GM18870 (cell line): ENCODE measurements around the gene XPC.
"Not testable (repeated sequence)": the region's sequence is repeated elsewhere in the genome, so short reads cannot be mapped to it uniquely, and the experiment has no call there.

Source experiments
- ATAC-seq: cut with Tn5 transposase; IDR thresholded peaks from one replicate; pipeline ENCODE4 v1.9.1; 2021; ENCODE audit warnings: moderate library complexity; ENCODE audit not compliant: unreplicated experiment

The XPC gene

DNA sequence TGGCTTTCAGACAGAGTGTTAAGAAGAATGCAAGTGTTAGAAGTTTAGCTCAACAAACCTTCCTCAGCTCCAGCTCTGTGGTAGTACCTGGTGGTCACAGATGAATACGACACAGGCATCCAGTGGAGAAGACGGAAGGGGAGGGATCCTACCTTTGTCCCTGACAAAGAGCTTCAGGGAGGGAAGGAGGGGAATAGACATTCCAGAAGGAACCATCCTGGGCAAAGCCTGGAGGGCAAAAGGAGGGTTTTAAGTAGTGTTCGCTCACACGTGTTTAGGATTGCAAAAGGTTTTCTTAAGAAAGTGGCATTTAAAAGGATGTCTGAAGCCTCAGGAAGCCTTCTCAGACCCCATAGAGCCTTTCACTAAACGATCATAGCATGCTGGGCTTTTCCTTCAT lies 56.5 kb downstream of the XPC start:
- no peak for ATAC-seq

DNA sequence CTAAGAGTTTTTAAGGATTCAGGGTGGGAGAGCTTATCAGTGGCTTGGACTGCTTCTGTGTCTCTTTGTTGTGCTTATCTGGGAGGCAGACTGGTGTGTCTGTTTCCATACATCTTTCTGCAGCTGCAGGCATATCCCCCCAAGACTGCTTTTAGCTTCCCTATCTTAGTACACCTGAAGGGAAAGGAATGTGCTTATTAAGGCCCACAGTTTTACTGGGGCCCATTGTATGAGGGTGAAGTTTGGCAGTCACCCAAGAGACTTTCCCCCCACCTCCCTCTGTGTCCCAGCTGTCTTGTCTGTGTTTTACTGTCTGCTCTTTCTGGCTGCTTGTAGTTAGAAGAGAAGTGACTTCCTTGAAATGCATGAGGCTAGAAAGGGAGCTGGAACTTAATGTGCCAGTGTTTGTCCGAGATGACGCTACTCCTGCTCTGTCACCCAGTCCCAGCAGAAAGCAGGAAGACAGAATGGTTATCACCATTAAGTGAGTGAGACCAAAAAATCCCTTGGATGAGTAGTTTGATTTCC lies 57.4 kb downstream of the XPC start:
- ATAC-seq: not testable (repeated sequence)

DNA sequence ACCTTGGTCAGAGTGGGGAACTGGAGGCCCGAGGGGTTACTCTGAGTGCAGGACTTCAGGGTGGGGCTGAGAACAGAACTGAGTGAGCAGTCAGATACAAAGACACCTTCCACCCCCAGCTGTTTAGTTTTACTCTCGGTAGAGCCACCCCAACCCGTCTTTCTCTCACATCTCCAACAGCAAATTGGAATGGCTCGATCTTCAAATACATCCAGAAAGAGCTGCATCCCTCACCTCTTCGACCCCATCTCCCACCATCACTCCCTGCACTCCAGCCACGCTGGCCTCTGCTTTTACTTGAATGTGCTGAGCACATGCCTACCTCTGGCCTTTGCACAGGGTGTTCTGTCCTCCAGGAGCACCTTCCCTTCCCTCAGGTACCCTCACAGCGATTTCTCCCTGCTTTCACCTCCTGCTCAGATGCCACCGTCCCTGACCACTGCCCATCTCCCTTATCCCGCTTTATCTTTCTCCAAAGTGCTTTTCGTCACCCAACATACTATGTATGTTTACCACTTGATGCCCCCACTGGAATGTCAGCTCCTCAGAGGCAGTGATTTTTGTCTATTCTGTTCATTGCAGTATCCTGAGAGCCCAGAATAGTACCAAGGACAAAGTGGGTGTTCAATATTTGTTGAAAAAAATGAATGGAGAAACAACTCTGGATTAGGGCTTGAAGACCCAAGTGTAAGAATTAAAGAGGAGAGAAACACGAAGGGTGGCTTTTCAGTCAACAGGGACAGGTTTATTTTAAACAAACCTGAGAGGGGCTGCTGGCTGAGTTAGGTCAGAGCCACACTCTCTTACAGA lies 58.1 kb downstream of the XPC start:
- no peak for ATAC-seq

DNA sequence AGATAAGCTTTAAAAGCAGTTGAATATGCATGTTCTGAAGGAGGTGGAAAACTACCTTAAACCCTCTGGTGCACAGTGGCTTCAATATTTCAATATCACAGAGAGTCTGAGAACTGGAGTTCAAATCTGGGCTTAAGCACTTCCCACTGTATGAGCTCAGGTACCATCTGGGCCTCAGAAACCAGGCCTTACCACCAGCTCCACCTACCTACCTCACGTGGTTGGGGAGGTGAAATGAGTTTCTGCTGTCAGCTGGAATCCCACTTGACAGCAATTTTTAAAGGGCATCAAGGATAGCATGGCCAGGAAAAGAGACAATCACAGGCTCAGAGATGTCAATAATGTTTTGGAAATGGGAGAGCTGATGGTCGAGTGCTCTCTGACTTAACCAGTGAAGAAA lies 58.8 kb downstream of the XPC start:
- no peak for ATAC-seq

DNA sequence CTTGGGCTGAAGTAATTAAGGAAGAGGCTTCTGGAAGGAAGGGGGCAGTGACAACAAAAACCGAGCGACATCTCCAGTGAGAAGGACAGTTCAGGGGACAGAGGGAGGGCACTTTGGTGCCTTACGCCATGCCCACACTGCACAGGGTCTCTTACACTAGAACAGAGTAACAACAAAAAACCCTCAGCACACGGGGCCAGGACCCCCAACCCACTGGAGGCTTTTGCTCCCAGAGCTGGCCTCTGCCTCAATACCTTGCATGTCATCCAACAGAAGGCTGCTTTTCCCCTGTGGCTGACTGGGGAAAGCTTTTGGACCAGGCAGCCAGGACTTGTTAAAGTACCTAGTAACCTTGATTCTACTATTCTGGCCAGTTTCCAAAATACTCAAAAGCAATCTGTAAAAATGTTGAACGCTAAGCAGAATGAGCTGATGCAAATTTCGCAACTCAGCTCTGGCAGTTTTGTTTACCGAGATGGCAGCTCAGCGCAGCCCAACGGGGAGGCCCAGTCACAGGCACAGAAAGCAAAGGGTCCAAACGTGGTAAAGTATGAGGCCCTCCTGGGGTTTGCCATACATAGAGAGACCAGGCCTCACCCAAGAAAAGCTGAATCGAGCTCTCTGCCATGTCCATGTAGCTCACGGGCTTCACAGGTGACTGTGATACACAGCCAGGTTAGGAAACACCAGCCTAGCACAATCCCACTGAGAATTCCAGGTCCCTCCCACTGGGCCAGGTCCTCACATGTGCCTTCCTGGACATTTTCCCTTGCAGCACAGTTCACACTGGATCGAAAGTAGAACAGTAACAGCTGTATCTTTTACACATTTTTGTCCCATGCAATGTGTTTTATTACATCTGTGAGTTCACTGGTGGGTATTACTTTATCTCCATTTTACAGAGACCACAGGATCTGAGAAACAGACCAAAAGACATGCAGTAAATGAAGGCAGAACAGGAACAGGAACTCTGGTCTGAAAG lies 59.7 kb downstream of the XPC start:
- no peak for ATAC-seq

DNA sequence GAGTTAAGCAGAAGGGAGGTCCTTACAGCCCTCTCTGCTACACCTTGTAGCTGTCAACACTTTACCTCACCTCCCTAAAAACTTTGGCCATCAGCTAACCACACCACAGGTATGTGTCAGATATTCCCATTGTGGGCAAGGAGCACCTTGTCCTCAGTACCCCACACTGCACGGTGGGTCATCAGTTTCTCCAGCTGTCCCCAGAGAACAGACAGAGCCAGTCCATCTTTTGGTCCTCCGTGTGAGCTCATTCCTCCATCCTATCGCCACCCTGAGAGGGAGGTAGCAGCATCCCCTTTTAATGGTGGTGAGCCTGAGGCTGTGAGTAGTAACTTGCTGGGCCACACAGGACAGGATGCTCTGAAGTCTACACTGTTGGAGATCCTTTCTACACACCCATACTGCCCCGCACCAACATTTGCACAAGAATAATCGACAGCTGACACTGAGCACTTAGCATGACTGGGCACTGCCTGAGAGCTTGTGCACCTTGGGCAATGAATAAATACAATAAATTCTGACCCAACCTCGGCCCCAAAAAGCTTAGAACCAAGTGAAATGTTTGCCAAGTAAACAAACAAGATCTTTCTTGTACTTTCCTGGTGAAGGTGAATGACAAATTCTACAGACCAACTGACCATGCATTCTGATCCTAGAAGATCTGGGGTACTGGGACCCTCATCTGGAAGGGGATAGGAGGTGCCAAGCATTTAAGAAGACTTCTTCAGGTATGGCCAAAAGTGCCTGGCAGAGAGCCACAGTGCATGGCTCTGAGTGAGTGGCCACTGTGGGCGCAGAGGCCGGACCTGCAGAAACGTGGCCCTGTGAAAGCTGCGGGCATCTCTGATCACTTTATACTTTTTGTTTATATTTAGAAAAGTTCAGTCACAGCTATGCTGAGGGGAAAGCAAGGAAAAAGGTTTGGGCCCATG lies 60.7 kb downstream of the XPC start:
- no peak for ATAC-seq

DNA sequence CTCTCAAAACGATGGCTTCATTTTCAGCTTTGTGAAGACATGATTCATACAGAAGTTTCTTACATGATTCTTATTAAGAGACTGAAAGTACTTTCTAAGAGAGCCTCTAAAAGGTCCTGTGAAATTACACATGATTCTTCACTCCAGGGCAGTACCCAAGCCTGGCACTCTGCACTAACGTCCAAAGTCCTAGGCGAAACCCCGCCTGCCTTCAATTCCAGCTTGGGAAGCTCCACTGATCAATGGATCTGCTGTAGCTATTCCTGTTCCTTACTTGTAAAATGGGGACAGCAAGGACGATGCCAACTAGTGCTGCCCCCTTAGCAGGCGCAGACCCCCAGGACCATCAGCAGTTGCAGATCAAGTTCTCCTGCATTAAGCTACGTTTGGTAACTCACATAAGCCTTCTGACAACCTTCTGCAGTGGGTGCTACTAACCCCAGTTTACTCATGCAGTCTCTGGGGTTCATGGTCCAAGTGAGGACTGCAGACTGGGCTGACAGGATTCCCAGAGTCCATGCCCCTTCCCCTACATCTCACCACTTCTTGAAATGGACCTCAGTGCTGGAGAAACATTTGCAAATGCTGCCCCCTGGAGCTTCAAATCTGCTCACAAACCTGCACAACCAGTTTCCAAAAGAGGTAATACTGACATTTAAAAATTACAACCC lies 64.3 kb downstream of the XPC start:
- no peak for ATAC-seq

DNA sequence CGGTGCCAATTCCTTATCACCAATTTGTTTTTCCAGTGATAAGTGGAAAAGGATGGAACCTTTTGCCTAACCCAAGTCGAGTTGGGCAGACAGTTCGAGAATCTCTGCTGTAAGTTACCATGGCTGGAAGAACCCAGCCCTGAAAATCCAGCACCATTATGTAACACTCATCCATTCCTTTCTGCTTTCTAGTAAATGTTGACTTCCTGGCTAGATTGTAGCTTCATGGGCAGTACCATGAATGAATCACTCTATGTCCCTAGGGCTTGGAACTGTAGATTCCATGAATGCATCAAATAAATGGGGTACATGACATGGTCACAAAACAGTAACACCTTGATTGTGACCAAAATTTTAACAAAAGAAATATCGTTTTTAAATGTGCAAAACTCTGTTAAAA lies 67.7 kb downstream of the XPC start:
- no peak for ATAC-seq

DNA sequence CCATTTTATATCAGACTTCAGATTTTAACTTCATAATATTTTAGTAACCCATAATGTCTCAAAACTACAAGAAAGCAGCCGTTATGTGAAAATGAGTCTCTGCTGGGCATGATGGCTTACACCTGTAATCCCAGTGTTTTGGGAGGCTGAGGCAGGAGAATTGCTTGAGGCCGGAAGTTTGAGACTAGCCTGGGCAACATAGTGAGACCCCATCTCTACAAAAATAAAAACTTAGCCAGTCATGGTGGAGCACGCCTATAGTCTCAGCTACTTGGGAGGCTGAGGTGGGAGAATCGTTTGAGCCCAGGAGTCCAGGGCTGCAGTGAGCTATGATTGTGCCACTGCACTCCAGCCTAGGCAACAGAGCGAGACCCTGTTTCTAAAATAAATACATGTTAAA lies 68.6 kb downstream of the XPC start:
- not testable (repeated sequence) for ATAC-seq

DNA sequence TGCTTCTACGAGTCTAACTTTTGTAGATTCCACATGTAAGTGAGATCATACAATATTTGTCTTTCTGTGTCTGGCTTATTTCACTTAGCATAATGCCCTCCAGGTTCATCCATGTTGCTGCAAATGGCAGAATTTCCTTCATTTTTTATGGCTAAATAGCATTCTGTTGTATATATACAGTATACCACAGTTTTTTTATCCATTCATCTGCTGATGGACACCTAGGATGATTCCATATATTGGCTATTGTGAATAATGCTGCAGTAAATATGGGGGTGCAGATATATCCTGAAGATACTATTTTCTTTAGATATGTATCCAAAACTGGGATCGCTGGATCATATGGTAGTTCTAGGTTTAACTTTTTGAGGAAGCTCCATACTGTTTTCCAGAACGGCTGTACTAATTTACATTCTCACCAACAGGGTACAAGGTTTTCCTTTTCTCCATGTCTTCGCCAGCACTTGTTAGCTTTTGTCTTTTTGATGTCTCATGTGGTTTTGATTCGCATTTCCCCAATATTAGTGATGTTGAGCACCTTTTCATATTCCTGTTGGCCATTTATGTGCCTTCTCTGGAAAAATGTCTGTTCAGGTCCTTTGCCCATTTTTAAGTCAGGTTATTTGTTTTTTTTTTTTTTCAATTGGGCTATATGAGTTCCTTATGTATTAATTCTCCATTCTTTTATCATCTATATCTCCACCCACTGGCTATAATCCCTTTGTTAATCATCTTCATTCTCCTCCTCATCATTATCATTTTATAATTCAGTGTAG lies 80.6 kb downstream of the XPC start:
- no peak for ATAC-seq

DNA sequence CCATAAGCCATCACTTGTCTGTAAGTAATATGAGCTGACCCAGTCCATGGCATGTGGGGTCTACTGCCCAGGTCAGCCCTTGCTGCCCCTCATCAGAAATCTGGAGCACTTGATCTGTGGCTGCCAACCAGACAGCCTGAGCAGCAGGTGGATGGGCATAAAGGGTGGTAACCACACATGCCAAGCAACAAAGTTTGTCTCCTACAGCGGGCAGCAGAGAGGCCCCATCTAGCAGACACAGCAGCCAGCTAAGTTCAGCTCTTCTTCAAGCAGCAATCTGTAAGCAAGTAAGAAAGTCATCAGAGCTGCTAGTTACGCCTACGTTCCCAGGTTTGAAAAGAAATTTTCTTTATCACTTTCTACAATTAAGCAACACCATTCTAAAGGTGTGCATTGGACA lies 81.7 kb downstream of the XPC start:
- ATAC-seq: no peak
